CD4-positive, alpha-beta T cell treated with Interleukin-4 for 1 hour (primary cell): ENCODE data around the gene KRT23.

Source experiments
- DNase-seq, 2 donors: peaks; one replicate each; pipeline ENCODE4 v3.0.0-alpha.2; 2020 to 2022

KRT23 gene, protein sequence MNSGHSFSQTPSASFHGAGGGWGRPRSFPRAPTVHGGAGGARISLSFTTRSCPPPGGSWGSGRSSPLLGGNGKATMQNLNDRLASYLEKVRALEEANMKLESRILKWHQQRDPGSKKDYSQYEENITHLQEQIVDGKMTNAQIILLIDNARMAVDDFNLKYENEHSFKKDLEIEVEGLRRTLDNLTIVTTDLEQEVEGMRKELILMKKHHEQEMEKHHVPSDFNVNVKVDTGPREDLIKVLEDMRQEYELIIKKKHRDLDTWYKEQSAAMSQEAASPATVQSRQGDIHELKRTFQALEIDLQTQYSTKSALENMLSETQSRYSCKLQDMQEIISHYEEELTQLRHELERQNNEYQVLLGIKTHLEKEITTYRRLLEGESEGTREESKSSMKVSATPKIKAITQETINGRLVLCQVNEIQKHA

DNA sequence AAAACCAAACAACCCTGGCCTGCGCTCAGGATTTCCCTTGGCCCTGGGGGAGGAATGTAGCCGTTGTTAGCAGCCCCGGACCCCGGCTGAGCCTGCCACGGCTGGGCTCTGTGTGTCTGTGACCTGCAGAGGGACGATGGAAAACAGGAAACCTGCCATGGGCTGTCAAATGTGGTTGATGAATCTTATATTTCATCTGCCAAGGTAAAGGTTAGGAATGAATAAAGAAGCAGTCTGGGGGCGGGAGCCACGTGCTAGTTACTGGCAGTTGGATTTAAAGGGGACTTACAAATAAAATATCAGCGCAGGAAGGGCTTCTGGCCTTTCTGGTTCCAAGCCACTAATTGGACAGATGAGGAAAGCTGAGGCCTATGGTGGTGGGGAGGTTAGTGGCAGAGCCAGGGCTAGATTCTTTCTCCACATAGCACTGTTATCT, at the start of gene KRT23:
TSS of gene KRT23 (minus strand) at position 263 of the 436 bp plus-strand sequence. CDS start 1,043 bp downstream, outside the sequence.
- no peak for DNase-seq

DNA sequence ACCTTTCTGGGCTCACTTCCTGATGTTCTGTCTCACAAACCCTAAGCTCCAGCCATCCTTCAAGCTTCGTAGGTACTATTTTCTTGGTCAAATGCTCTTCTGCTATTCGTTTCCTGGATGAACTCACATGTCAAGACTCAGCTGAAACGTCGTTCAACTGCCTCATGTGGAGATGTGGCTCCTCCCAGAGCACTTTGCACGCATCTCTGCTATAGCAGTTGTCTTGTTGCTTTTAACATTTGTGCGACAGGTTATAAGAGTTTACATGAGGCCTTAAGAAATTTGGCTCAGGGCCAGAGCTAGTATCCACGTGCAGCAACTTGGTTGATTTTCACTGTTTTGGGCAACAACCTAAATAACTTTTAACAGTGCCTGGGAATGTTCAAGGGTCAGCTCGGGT, 49.5 kb upstream of the KRT23 start:
- DNase-seq = no peak

DNA sequence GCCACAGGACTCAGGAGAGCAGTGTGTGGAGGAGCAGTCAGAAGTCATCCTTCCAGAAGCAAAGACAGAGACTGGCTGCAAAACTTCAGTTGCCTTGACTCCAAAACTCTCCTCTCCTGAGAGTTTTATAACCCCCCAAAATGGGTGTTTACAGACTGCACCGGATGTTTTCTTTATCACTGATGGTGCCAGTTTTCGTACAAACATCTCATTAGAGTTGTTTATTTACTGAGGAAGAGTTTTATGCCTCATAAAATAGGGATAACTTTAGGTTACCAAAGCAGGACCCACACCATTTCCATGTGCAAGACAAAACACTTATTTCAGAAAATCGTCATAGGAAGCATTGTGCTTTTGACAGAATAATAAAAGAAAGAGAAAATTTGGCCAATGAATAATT, 46.8 kb upstream of the KRT23 start, which contains the start of gene KRT40:
TSS of gene KRT40 (minus strand) at position 101 of the 400 bp plus-strand sequence. CDS start at position 48, 53 bp downstream.
- DNase-seq = no peak

DNA sequence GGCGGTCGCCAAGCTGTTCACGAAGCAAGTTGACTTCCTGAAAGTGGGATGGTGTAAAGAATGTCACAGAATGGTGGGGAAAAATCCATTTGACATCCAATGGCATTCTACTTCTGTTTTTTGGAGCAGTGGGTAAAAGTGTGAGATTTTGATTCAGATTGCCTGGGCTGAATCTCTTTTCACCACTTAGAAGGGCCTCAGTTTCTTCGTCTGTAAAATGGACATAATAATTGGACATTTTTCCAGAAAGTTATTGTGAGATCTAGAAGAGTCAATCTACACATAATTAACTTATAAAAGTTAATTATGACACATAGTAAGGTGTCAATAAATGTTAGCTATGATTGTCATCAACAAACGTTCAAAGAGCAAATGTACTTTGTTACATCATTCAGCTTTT, 43.7 kb upstream of the KRT23 start:
- no peak for DNase-seq

DNA sequence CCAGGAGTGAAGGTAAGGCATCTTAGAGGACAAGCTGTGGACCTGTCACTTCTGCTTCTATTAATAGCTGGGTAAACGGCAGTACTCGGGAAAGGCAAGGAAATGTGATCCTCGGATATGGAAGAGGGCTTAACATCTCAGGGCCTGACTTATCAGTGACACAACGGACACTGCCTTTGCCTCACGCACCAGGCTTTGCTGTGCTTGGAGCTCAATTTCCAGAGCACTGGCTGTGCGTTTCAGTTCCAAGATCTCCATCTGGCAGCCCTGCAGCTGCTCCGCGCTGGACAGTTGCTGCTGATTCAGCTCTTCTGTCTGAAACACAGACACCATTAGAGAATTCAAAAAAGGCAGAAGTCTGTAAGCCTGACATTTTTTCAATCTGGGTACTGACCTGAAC, 43.1 kb upstream of the KRT23 start:
- DNase-seq = no peak

DNA sequence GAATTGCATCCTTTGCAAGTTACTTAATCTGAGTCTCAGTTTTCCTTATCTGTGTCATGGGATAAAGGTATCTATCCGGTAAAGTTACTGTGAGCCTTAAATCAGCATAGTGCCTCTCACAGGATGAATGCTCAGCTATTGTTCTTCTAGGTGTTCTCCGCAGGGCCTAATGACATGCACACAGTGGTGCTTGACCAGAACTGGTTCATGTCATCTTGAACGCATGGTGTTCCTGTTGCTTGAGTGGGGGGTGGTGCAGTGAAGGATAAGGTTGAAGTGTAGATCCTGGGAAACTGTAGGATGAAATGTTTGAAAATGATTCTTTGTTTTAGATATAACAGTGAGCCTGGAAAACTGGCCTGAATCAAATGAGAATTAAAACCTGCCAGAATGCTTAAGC, 42.7 kb upstream of the KRT23 start:
- DNase-seq = no peak

DNA sequence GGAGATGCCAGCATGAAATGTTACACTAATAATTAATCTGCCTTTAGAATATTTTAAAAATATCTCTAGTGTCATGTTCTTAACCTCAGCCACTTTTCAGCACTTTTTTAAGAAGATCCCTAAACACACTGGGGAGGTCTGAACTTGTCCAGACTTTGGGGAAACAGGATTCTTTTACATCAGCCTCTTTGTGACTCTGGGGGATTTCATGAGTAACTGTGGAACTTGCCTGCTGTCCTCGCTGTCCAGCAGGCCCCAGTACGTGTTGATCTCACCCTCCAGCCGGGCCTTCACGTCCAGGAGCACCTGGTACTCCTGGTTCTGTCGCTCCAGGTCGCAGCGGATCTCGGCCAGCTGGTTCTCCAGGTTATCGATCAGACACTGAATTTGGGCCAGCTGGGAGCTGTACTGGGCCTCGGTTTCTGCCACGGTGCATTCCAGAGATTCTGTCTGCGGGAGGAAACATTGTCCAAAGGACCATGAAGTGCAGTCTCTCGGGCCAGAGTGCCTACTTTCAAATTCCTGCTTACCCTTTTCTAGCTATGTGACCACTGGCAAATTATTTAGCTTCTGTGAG, 41.2 kb upstream of the KRT23 start:
- DNase-seq = no peak

DNA sequence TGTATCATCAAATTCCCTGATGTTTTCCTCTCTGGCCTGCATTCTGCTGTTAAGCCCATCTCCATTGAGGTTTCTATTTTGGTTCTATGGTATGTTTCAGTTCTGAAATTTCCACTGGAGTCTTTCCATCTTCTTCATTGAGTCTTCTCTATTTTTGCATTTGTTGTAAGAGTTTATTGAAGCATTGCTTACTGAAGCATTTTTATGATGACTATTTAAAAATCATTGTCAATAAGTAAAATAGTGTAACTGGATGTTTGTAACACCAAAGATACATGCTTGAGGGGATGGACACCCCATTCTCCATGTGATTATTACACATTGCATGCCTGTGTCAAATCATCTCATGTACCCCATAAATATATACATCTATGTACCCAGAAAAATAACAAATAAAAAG, 38.1 kb upstream of the KRT23 start:
- DNase-seq = no peak

DNA sequence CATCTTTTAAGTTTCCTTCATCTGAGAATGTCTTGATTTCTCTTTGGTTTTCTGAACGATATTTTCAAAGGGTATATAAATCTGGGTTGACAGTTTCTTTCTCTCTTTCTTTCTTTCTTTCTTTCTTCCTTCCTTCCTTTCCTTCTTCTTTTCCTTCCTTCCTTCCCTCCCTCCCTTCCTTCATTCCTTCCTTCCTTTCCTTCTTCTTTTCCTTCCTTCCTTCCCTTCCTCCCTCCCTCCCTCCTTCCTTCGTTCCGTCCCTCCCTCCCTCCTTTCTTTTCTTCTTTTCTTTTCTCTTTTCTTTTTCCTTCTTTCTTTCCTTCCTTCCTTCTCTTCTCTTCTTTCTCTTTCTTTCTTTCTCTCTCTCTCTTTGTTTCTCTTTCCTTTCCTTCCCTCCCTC, 36.9 kb upstream of the KRT23 start:
- DNase-seq = no peak

DNA sequence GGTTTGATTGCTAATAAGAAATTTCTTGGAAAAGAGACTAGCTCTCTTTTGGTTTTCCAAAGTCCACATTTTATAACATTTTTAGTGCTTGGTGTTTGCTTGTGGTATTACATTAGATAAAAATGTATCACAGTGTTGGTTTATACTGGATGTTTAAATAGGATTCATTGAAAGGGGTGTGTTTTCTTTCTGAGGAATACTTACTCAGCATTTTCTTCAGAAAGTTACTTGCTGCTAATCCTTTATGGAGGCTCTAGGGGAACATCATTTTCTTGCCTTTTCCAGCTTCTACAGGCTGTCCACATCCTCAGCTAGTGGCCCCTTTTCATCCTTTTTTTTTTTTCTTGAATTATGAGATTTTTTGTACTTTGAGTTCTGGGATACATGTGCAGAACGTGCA, 30.1 kb upstream of the KRT23 start:
- no peak for DNase-seq

DNA sequence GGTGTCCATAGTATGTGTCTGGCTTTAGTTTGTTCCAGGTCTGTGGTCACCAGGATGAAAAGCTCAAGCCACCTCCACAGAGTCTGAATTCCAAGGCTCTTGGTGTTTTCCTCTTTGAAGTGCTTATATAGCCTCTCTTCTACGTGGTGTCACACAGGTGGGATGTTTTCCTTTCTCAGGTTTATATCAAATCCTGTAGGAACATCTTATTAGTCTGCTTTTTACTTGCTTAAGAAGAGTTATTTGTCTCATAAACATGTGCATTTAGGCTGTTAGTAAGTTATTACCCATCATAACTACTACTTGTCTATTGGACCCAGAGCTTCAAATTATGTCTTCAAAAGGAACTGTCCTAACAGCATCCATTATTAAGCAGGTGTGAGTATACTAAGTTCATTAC, 29.4 kb upstream of the KRT23 start, which contains the start of gene KRT39:
TSS of gene KRT39 (minus strand) at position 101 of the 400 bp plus-strand sequence. CDS start at position 9, 92 bp downstream.
- DNase-seq = no peak

DNA sequence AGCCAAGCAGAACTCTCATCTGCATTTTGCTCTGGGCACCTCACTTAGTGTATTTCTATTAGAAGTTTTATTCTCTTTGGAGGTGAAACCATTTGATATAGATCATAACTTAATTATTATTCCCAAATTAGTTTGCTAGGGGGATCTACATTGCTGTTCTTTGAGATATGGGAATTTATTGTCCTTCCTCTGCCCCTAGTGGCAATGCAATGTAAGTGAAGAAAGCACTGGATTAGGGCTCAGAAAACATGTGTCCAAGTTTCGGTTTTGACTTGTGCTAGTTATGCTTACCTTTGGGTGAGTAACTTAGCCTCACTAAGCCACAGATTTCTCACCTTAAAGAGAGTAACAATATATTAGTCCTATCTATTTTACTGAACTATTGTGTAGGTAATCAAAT, 26.4 kb upstream of the KRT23 start:
- DNase-seq = peak in 1 of 2 donors; percentile 19

DNA sequence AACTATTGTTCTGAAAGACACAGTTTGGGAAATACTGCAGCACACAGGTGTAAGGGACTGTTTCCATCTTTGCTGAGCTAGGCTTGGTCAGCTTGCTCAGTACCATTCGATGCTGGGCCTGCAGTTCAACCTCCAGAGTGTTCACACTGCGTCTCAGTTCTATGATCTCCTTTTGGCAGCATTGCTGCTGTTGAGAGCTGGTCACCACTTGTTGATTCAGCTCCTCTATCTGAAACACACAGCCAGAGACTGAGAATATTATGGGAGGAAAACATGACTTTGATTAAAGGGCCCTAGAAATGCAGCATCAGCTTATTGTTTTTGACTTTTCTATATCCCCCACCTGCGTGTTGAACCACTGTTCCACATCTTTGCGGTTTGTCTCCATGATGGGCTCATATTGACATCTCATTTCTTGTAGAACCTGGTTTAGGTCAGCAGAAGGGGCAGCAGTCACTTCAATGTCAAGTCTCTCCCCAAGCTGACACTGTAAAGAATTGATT, 24.7 kb upstream of the KRT23 start:
- DNase-seq = no peak

DNA sequence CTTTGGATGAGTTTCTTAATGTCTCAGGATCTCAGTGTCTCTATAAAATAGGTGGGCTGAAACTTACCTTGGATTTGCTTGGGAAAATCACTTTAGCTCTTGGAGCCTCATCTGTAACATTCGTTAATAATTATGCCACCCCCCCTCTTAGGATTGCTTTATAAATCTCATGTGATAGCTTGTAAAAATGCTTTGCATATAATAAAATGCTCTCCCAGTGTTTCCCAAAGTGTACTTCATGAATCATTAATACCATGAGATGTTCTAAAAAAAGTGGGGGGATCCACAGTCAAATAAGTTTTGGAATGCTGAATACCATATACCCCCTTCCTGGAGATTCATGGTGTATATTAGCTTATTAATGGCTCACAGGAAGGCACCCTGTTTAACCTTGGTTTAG, 24.1 kb upstream of the KRT23 start:
- DNase-seq = no peak

DNA sequence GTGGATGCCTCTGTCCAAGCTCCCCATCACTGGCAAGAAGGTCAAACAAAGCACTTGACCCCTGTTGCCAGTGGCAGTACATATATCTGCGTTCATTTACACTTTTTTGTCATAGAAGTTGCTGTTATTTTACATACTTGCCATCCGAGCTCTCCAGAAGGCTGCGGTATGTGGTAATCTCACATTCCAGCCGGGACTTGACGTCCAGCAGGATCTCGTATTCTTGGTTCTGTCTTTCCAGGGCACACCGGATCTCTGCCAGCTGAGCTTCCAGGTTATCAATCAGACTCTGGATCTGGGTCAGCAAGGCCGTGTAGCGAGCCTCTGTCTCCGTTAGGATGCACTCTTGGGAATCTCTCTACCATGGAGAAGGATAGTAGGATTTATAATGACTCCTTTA, 22.7 kb upstream of the KRT23 start:
- no peak for DNase-seq

DNA sequence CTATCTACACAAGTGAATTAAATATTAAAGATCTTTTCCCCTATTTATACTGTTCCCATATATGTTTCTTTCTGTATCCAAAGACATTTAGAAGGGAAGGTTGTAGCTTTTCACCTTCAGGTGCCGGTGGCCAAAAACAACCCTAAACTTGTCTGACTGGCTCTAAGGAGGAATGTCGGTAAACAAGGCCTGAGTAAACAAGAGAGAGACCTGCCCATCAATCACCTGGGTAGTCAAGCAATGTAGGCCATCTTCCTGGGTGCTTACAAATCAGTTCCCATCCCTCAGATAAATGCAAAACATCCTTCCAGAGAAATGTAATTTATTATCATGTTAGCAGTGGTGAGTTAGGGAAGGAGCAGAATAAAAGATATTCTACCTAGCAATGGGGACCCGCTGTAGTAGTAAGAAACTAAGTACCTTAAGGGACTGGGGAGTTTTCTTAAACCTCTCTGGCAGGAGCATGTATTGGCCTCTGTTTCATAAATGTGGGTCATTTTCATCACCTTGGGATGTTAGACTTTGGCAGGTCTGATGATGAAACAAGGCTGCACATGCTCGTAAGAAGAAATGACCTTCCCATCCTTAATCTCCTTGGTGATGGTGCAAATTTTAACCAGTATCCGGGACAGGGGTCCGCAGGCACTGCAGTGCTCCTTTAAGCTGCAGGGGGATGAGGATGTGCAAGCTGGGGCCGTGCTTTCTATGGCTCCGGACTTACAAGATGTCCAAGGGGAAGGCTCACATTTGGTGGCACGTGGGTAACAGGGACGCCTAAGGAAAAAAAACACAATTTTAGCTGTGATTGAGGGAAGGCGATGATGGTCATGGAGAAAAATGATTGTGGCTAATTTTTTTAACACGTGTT, 20.9 kb upstream of the KRT23 start:
- no peak for DNase-seq

DNA sequence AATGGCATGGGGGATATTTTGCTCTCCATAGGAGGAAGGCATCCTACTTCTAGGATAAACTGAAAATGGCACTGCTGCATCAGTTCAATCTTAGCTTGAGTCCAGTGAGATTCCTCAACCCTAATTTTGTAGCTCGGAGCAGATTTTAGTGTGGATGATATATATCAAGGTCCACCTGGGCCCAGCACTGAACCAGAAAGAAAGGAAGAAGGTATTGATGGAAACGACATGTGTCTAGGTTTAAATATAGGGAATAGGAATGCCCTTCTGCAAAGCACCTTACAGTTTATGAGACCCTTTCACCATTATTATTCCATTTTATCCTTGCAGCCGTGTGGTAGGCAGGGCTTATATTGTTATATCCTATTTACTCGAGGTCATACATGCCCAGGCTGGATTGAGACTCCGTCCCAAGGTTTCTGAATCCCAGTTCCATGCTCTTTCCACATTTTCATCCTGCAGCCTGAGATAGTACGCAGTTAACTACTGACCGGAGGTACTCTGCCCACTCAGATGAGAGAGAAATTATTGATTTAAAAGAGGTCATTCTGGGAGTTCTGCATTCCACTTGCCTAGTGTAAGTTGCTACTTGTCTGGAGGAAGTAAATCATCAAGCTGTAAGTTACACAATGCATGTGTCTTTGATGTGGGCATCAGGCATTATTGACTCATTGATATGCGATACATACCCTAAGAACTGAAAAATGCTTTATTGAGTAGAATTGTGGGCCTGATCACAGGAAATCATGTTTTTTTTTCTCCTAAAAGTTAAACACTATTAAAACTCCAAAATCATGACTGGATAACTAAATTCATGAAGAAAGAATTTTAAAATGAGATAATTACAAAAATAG, 19.2 kb upstream of the KRT23 start:
- no peak for DNase-seq

DNA sequence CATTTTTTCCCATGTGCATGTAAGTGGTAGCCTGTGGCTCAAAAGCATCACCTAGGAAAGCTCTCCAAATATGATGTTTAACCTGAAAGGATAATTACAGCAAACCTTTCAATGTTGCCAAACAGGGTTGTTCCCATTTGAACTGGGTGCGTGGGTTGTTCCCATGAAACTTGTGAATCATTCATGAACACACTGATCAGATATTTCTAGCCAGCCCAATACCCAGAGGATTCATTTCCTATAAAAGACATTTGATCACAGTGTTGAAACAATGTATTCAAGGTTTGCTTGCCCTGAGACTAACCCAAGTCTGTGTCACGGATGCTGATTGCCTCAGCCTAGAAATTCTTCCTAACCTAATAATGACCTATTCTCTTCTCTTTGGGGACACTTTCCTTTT, 16.4 kb upstream of the KRT23 start:
- DNase-seq = no peak

DNA sequence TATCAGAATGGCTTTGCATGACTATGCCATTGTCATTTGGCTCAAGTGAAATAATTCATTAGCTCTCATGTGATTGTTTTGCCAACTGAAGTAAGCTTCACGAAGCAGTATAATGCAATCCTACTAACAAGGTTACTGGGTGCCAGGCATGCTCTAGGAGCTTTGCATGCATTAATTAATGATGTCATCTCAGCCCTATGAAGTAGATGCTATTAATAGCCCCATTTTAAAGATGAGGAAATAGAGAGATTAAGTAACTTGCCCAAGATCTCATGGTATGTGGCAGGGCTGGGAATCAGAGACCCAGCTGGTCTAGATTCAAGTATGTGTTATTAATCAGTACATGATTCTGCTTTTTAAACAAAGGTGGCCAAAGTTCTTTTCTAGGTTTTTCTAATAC, 15.2 kb upstream of the KRT23 start:
- no peak for DNase-seq

DNA sequence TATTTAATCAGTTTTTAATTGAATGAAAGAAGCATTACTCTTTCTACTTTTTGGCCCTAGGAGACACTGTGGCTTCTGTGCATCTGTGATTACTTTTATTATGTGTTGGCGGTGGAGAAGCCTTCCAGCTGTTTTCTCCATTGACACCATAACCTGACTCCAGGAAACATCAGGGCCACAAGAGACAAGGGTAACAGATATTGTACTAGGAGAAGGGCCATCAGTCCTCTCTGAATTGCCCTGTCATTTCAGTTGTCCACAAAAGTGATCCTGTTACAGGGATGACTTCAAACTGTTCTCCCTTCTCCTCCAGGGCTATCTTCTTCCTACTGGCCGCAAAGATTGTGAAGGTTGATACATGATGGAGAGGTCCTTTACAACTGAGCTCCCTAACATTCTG, 14.7 kb upstream of the KRT23 start:
- DNase-seq = no peak

DNA sequence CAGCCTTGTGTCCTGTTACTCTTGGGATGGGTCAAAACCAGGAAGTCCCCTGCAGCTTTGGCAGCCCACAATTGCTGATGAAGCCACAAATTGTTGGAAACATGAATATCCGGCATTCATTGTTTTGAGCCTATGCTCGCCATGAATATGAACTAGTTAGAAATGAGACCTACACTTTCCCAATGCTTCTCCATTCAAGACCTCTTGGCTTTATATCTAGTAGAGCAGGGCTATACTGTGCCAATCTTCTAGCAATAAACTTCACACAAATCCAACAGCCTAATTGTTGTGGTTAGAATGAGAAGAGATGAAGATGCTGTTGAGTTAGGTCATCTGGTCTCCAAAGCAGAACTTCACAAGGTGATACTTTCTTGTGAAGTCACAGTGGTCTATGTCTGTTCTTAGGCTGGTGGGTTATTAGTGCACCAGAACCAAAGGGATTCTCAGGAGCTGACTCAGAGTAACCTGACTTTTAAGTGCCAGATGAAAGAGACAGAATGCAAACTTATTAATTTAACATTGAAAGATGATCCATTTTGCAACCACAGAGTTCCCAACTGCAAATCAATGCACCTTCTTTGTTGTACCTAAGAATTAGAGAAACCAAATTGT, 13.7 kb upstream of the KRT23 start:
- DNase-seq = no peak

DNA sequence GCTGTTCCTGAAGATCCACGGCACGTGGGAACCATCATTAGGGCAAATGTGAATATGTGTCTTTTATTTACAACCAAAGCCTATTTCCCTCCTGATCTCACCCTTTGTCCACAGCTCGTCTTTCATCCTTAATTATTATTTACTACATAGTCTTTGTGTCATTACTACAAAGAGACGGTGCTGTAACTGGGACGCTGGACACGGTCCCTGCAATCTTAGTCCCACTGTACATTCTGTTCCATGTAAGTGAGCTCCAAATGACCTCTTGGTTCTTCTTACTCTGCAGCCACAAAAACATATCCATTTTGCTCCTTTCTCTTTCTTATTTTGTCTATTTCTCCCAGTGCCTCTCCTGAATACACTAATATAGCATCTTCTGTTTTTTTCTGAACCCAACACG, 12.7 kb upstream of the KRT23 start:
- no peak for DNase-seq
